Lower leg skin (tissue), 4 donors: ENCODE results near the gene RIMS4. TPM values are rescaled to one million over a fixed set of nuclear protein-coding genes. Genes with fewer than 3 reads are reported as not detected.

Source experiments
- DNase-seq, 2 donors: peaks; one replicate each; pipeline ENCODE4 v3.0.0-alpha.2; 2019; ENCODE audit warnings: low spot score in 2 of 2
- H3K4me3 ChIP-seq: fragments of 200-600 bp; sonication (generic); 2 replicates; pipeline ENCODE4 v1.5.1; 2017; ENCODE audit warnings: mild to moderate bottlenecking, low read depth; ENCODE audit not compliant: poor library complexity, severe bottlenecking
- CTCF ChIP-seq, 3 donors: fragments of 450-650 bp; IDR thresholded peaks; one replicate each; pipeline ENCODE4 v1.5.1; 2016; ENCODE audit warnings: antibody characterized with exemption in 3 of 3, mild to moderate bottlenecking in 3 of 3, moderate library complexity in 2 of 3
- POLR2A ChIP-seq, 2 donors: fragments of 450-650 bp; IDR thresholded peaks; one replicate each; pipeline ENCODE4 v1.6.1; 2016 to 2017; ENCODE audit warnings: antibody characterized with exemption in 2 of 2, mild to moderate bottlenecking in 1 of 2, moderate library complexity in 1 of 2
- WGBS, 2 donors: methylation state at CpG; one replicate each; pipeline ENCODE4 v1.1.5; 2018; 5-methylcytosine and 5-hydroxymethylcytosine counted together
- intact Hi-C: fragments of 100-400 bp; cut with DNase I; formaldehyde crosslinking; loops from one replicate; pipeline ENCODE4 v1.15.0; 2023; ENCODE audit warnings: low total_unique reads
- total RNA-seq, 4 donors: library from RNA; depleted of rRNA; stranded (reverse); fragments of >200 nt; gene quantifications; one replicate each; pipeline ENCODE4 v1.1.0, GENCODE V29; 2016

The RIMS4 gene
- total RNA-seq, 4 donors from 2014 or later: 0.12 to 0.91 (median 0.39) TPM; not detected in 1

GRCh38 chr20:44738813-44739477 is 71.4 kb downstream of the RIMS4 start:
- intact Hi-C loops: no loop called here
- TF ChIP-seq CTCF (IDR thresholded peaks at IDR 0.05): no peak
- TF ChIP-seq POLR2A (IDR thresholded peaks at IDR 0.05): no peak
- H3K4me3 ChIP-seq: no peak overlapping the region
- WGBS, 2 donors: 66 to 69% methylated on average over 7 of the region's 7 CpGs
- peak in 1 of 2 donors; percentile 53 for DNase-seq

GRCh38 chr20:44737116-44737515 is 73.2 kb downstream of the RIMS4 start:
- TF ChIP-seq POLR2A (IDR thresholded peaks at IDR 0.05): no peak
- TF ChIP-seq CTCF (IDR thresholded peaks at IDR 0.05): no peak
- intact Hi-C loops: no loop called here
- 94% methylated on average over 4 of the region's 4 CpGs for WGBS, 2 donors

DNA sequence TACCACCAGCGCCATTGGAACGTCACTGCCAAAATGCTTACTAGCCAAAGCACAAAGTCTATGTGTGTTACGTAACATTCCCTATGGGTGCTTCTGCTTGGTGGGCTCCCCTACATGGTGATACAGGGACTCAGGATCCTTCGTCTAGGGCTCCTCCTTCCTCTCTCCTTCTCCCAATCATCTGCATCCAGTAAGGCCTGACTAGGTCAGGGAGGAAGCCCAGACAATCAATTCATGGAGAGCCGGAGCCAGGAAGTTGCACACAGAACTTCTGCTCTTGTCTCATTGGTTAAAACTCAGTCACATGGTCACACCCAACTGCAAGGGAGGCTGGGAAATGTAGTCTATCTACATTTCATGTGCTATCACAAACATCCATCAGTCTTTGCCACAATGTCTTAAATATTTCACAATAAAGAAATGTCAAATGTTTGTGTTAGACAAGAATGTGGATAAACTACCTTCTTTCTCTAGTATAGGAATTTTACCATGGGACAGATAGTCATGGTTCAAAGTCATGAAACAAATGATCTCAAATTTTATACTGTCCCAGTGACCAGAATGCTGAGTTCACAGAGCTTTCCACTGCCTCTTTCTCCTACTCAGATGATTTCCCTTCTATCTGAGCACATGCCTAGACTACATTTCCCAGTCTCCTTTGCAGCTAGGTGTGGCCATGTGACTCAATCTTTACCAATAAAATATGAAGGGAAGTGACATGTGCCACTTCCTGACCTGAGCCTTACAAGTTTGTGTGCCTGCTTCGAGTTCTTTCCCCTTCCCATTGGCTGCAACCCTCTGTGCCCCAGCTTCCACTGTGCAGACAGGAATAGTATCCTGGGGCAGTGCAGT is 74.0 kb downstream of the RIMS4 start:
- WGBS, 2 donors: 29 to 39% methylated on average over 6 of the region's 6 CpGs
- H3K4me3 ChIP-seq: no peak overlapping the region
- no peak for TF ChIP-seq POLR2A (IDR thresholded peaks at IDR 0.05)
- TF ChIP-seq CTCF (IDR thresholded peaks at IDR 0.05): no peak
- DNase-seq: peak in 1 of 2 donors; percentile 63
- intact Hi-C loops: no loop called here

More at GRCh38 chr20:44737116-44737515, 73.2 kb downstream of the RIMS4 start:
- no peak for DNase-seq
- no peak overlapping the region for H3K4me3 ChIP-seq

- 83 to 84% methylated on average over 4 of the region's 4 CpGs for WGBS, 2 donors
- intact Hi-C loops: no loop called here
- no peak overlapping the region for H3K4me3 ChIP-seq
- TF ChIP-seq CTCF (IDR thresholded peaks at IDR 0.05) (no peak), POLR2A (IDR thresholded peaks at IDR 0.05) (no peak)
- DNase-seq: no peak
These were observed 74.6 kb downstream of the RIMS4 start for GRCh38 chr20:44735816-44736169.

- no peak for DNase-seq
- intact Hi-C loops: no loop called here
- 49 to 55% methylated on average over 3 of the region's 3 CpGs for WGBS, 2 donors
- H3K4me3 ChIP-seq: no peak overlapping the region
- no peak for TF ChIP-seq POLR2A (IDR thresholded peaks at IDR 0.05)
- TF ChIP-seq CTCF (IDR thresholded peaks at IDR 0.05): no peak
These were observed 75.4 kb downstream of the RIMS4 start for GRCh38 chr20:44734938-44735337.
